ENCODE measurements around the gene NRP2.

Gene NRP2

DNA sequence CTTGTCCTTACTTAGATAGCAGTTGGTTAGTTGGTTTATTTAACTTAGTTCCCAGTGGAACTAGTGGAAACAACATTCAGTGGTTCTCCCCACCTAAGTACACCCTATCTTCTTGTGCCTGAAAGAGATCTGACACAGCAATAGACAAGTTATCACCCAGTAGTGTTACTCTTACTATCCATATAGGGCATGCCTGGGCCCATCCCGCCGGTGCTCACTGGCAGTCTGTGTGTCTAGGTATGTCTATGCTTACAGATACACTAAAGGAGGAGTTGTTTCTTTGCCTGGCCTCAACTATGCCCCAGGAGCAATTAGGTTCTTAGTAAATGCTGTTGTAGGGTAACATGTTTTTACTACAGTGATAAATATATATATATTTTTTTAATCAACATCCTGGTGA is 12.0 kb upstream of the NRP2 start:
- Histone ChIP-seq H3K27me3 (ENCODE audit: control insufficient read depth, low read length) (peaks cover 3% of the 10 kb centered on the region; the same call in 1 of the 2 replicates), H3K4me3 (ENCODE audit: low read length) (no peak overlapping the region), H3K4me2 (ENCODE audit: low read length) (no peak overlapping the region), H3K9me3 (ENCODE audit: control insufficient read depth, insufficient read depth, low read length) (no peaks in the 10 kb centered on the region), H3F3A (ENCODE audit: control insufficient read depth, insufficient read depth) (no peaks in the 10 kb centered on the region), H4K20me1 (ENCODE audit: control insufficient read depth, insufficient read depth, low read depth, low read length) (no peaks in the 10 kb centered on the region), H3K4me1 (ENCODE audit: control insufficient read depth, low read length) (no peaks in the 10 kb centered on the region), H3K79me2 (ENCODE audit: control insufficient read depth, low read length) (no peaks in the 10 kb centered on the region), H3K36me3 (ENCODE audit: control insufficient read depth, low read length) (no peaks in the 10 kb centered on the region), H3K27ac (ENCODE audit: low read depth, low read length) (no peak overlapping the region), H3K9me2 (replicated peaks; ENCODE audit: control insufficient read depth, low read length) (no peaks in the 10 kb centered on the region)
- TF ChIP-seq, protein P1, sequence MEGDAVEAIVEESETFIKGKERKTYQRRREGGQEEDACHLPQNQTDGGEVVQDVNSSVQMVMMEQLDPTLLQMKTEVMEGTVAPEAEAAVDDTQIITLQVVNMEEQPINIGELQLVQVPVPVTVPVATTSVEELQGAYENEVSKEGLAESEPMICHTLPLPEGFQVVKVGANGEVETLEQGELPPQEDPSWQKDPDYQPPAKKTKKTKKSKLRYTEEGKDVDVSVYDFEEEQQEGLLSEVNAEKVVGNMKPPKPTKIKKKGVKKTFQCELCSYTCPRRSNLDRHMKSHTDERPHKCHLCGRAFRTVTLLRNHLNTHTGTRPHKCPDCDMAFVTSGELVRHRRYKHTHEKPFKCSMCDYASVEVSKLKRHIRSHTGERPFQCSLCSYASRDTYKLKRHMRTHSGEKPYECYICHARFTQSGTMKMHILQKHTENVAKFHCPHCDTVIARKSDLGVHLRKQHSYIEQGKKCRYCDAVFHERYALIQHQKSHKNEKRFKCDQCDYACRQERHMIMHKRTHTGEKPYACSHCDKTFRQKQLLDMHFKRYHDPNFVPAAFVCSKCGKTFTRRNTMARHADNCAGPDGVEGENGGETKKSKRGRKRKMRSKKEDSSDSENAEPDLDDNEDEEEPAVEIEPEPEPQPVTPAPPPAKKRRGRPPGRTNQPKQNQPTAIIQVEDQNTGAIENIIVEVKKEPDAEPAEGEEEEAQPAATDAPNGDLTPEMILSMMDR (IDR thresholded peaks at IDR 0.05; ENCODE audit: low read depth, low read length, poor library complexity, severe bottlenecking) = no peak
- TF ChIP-seq EZH2phosphoT487 (IDR thresholded peaks at IDR 0.05; ENCODE audit: borderline replicate concordance, low read length) = no peak

GRCh38 chr2:205673312-205673711 is 9.0 kb upstream of the NRP2 start:
- Histone ChIP-seq H3K4me3 (ENCODE audit: low read length) (no peak overlapping the region), H3F3A (ENCODE audit: control insufficient read depth, insufficient read depth) (no peaks in the 10 kb centered on the region), H3K9me3 (ENCODE audit: control insufficient read depth, insufficient read depth, low read length) (no peaks in the 10 kb centered on the region), H3K79me2 (ENCODE audit: control insufficient read depth, low read length) (no peaks in the 10 kb centered on the region), H3K36me3 (ENCODE audit: control insufficient read depth, low read length) (no peaks in the 10 kb centered on the region), H4K20me1 (ENCODE audit: control insufficient read depth, insufficient read depth, low read depth, low read length) (no peaks in the 10 kb centered on the region), H3K27me3 (ENCODE audit: control insufficient read depth, low read length) (peaks cover 3% of the 10 kb centered on the region; the same call in 1 of the 2 replicates), H3K9me2 (replicated peaks; ENCODE audit: control insufficient read depth, low read length) (no peaks in the 10 kb centered on the region), H3K4me1 (ENCODE audit: control insufficient read depth, low read length) (no peaks in the 10 kb centered on the region), H3K4me2 (ENCODE audit: low read length) (no peak overlapping the region), H3K27ac (ENCODE audit: low read depth, low read length) (no peak overlapping the region)
- TF ChIP-seq EZH2phosphoT487 (IDR thresholded peaks at IDR 0.05; ENCODE audit: borderline replicate concordance, low read length) = no peak
- TF ChIP-seq, protein P1 (IDR thresholded peaks at IDR 0.05; ENCODE audit: low read depth, low read length, poor library complexity, severe bottlenecking) = no peak

DNA sequence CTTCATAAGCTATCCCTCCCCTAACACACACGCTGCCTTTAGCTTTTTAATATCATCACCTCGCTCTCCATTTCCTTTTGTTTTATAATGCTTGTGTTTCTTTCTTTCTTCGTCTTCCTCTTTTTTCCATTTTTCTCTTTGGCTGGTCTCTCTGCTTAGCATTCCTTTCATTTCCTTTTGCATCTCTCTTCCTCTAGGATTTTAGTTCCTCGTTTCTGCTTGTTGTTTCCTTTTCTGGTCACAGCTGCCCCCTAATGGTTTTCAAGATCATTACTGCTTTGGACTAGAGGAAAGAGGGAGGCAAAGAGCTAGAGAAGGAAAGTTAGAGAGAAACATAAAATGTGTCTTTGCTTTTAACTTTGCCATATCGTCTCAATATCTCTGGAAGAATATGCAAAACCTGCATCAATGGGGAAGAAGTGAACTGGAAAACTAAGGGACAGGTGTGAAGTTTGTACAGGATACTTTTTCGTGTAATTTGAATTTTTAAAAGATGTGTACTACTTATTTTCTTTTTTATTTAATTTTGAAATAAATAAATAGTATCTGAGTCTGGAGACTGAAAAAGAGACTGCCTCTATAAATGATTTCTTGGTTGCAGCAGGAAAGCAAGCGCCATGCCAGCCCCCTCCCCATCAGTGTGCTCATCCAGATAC is 6.3 kb upstream of the NRP2 start:
- no peak overlapping the region for H3K27ac ChIP-seq (ENCODE audit: low read depth, low read length)
- no peaks in the 10 kb centered on the region for H3K79me2 ChIP-seq (ENCODE audit: control insufficient read depth, low read length)
- no peaks in the 10 kb centered on the region for H4K20me1 ChIP-seq (ENCODE audit: control insufficient read depth, insufficient read depth, low read depth, low read length)
- no peaks in the 10 kb centered on the region for H3K9me2 ChIP-seq (replicated peaks; ENCODE audit: control insufficient read depth, low read length)
- H3F3A ChIP-seq (ENCODE audit: control insufficient read depth, insufficient read depth) = peaks cover 5% of the 10 kb centered on the region; the same call in 1 of the 2 replicates
- H3K9me3 ChIP-seq (ENCODE audit: control insufficient read depth, insufficient read depth, low read length) = no peaks in the 10 kb centered on the region
- no peaks in the 10 kb centered on the region for H3K36me3 ChIP-seq (ENCODE audit: control insufficient read depth, low read length)
- TF ChIP-seq, protein P1 (IDR thresholded peaks at IDR 0.05; ENCODE audit: low read depth, low read length, poor library complexity, severe bottlenecking) = peak; percentile 74
- TF ChIP-seq EZH2phosphoT487 (IDR thresholded peaks at IDR 0.05; ENCODE audit: borderline replicate concordance, low read length) = no peak
- H3K4me3 ChIP-seq (ENCODE audit: low read length) = no peak overlapping the region
- no peak overlapping the region for H3K4me2 ChIP-seq (ENCODE audit: low read length)
- H3K4me1 ChIP-seq (ENCODE audit: control insufficient read depth, low read length) = peaks cover 10% of the 10 kb centered on the region
- peaks cover 3% of the 10 kb centered on the region; the same call in 1 of the 2 replicates for H3K27me3 ChIP-seq (ENCODE audit: control insufficient read depth, low read length)

Measured in DOHH2 (cell line).